GM19467 (cell line): ENCODE measurements around the gene CTNNBL1.
"Not testable (repeated sequence)": the region's sequence is repeated elsewhere in the genome, so short reads cannot be mapped to it uniquely, and the experiment has no call there.

ENCODE experiments used
- ATAC-seq: cut with Tn5 transposase; IDR thresholded peaks from one replicate; pipeline ENCODE4 v1.9.1; 2021; ENCODE audit warnings: mild to moderate bottlenecking, moderate library complexity; ENCODE audit not compliant: unreplicated experiment

The CTNNBL1 gene

GRCh38 chr20:37848706-37849105 is 154.9 kb downstream of the CTNNBL1 start:
- ATAC-seq: no peak

- ATAC-seq: no peak
Observed at GRCh38 chr20:37849156-37849555, 155.3 kb downstream of the CTNNBL1 start.

GRCh38 chr20:37849566-37849965 is 155.7 kb downstream of the CTNNBL1 start:
- ATAC-seq: no peak

- no peak for ATAC-seq
Observed at GRCh38 chr20:37850036-37850592, 156.3 kb downstream of the CTNNBL1 start.

GRCh38 chr20:37850724-37851355 is 157.0 kb downstream of the CTNNBL1 start:
- ATAC-seq: no peak

- no peak for ATAC-seq
Observed at GRCh38 chr20:37852666-37853065, 158.8 kb downstream of the CTNNBL1 start.

GRCh38 chr20:37853823-37854375 is 160.1 kb downstream of the CTNNBL1 start:
- no peak for ATAC-seq

GRCh38 chr20:37856034-37856433 is 162.2 kb downstream of the CTNNBL1 start:
- not testable (repeated sequence) for ATAC-seq

GRCh38 chr20:37856932-37857660 is 163.3 kb downstream of the CTNNBL1 start:
- ATAC-seq: no peak

- ATAC-seq: no peak
Observed at GRCh38 chr20:37859406-37860171, 165.8 kb downstream of the CTNNBL1 start.

- ATAC-seq: no peak
Observed at GRCh38 chr20:37863289-37863688, 169.5 kb downstream of the CTNNBL1 start.

- no peak for ATAC-seq
Observed at GRCh38 chr20:37864298-37864697, 170.5 kb downstream of the CTNNBL1 start.

- no peak for ATAC-seq
Observed at GRCh38 chr20:37866051-37866450, 172.2 kb downstream of the CTNNBL1 start.

GRCh38 chr20:37867289-37868195 is 173.7 kb downstream of the CTNNBL1 start:
- no peak for ATAC-seq

- ATAC-seq: no peak
Observed at GRCh38 chr20:37868851-37869333, 175.1 kb downstream of the CTNNBL1 start.

- no peak for ATAC-seq
Observed at GRCh38 chr20:37869334-37869861, 175.6 kb downstream of the CTNNBL1 start.

- ATAC-seq: no peak
Observed at GRCh38 chr20:37870294-37870693, 176.5 kb downstream of the CTNNBL1 start.

- ATAC-seq: no peak
Observed at GRCh38 chr20:37871751-37872150, 177.9 kb downstream of the CTNNBL1 start.

GRCh38 chr20:37872161-37872560 is 178.3 kb downstream of the CTNNBL1 start:
- ATAC-seq: no peak

- ATAC-seq: no peak
Observed at GRCh38 chr20:37873884-37874283, 180.1 kb downstream of the CTNNBL1 start.
